ENCODE results near the gene EMSY.
A peak's percentile ranks its signal among the peaks of the same experiment; 100 is the strongest.

EMSY gene

DNA sequence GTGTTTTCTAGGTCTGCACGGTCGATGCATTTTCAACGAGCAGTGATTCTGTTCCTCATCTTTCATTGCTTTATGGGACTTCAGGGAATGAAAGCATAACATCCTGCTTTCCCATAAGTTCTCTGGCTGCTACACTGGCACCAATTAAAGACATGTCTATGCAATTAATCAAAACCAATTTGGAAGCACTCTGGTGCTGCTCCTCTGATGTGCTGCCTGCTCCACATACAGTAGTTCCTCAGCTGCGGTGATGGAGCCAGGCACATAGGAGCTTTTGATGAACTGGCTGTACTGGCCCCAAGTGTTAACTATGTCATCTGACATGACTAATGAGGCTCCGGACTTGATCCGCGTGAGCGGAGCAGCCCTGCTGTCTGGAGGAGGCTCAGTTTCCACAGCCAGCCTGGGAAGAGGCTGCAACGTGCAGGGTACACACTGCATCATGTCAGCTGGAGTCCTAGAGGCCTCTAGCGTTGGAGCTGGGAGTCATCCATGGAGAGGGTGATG, 33.9 kb upstream of the EMSY start:
- Histone ChIP-seq H3K36me3 (ENCODE audit: insufficient read depth, insufficient read length, low read length) (no peaks in the 10 kb centered on the region), H3K27me3 (ENCODE audit: insufficient read depth, insufficient read length) (no peaks in the 10 kb centered on the region), H3K9me3 (ENCODE audit: insufficient read depth, low read length) (no peaks in the 10 kb centered on the region), H3K4me1 (ENCODE audit: insufficient read depth, insufficient read length) (no peaks in the 10 kb centered on the region), H3K9ac (ENCODE audit: insufficient read length, low read depth) (no peak overlapping the region), H3K4me3 (ENCODE audit: insufficient read length, low read depth) (no peak overlapping the region)
- TF ChIP-seq SUZ12 (IDR thresholded peaks at IDR 0.05; ENCODE audit: extremely low read depth, insufficient read depth, insufficient read length) (no peak), ZNF274 (IDR thresholded peaks at IDR 0.05; ENCODE audit: low read depth, low read length) (no peak)
- DNase-seq (ENCODE audit: low read depth, low spot score), result no peak

GRCh38 chr11:76415073-76415472, 29.7 kb upstream of the EMSY start:
- Histone ChIP-seq H3K36me3 (ENCODE audit: insufficient read depth, insufficient read length, low read length) (no peaks in the 10 kb centered on the region), H3K9ac (ENCODE audit: insufficient read length, low read depth) (no peak overlapping the region), H3K9me3 (ENCODE audit: insufficient read depth, low read length) (no peaks in the 10 kb centered on the region), H3K4me3 (ENCODE audit: insufficient read length, low read depth) (no peak overlapping the region), H3K27me3 (ENCODE audit: insufficient read depth, insufficient read length) (no peaks in the 10 kb centered on the region), H3K4me1 (ENCODE audit: insufficient read depth, insufficient read length) (no peaks in the 10 kb centered on the region)
- no peak for DNase-seq (ENCODE audit: low read depth, low spot score)
- TF ChIP-seq YY1 (IDR thresholded peaks at IDR 0.05; ENCODE audit: insufficient read depth, insufficient read length), result no peak
- TF ChIP-seq ZNF274 (IDR thresholded peaks at IDR 0.05; ENCODE audit: low read depth, low read length), result no peak
- TF ChIP-seq SUZ12 (IDR thresholded peaks at IDR 0.05; ENCODE audit: extremely low read depth, insufficient read depth, insufficient read length), result no peak

DNA sequence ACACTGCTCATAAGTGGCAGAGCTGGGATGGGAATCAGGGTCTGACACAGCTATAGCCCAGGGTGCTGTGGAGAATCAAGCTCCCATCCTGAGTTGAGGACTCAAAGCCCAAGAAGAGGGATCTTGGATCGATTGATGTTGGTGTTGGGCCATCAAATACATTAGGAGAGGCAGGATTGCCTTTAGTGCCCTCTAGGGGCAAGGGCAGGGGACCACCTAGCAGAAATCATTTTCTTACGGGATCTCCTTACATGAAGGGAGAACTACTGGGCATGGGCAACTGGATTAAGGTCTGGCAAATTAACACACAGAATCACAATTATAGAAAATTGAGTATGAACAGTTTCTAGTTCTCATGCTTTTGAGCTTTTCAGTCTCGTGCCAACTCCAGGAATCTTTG, 24.9 kb upstream of the EMSY start:
- Histone ChIP-seq H3K36me3 (ENCODE audit: insufficient read depth, insufficient read length, low read length) (no peaks in the 10 kb centered on the region), H3K9ac (ENCODE audit: insufficient read length, low read depth) (no peak overlapping the region), H3K4me1 (ENCODE audit: insufficient read depth, insufficient read length) (no peaks in the 10 kb centered on the region), H3K4me3 (ENCODE audit: insufficient read length, low read depth) (no peak overlapping the region), H3K27me3 (ENCODE audit: insufficient read depth, insufficient read length) (no peaks in the 10 kb centered on the region), H3K9me3 (ENCODE audit: insufficient read depth, low read length) (no peaks in the 10 kb centered on the region)
- peak; percentile 8 for DNase-seq (ENCODE audit: low read depth, low spot score)
- no peak for TF ChIP-seq YY1 (IDR thresholded peaks at IDR 0.05; ENCODE audit: insufficient read depth, insufficient read length)
- no peak for TF ChIP-seq ZNF274 (IDR thresholded peaks at IDR 0.05; ENCODE audit: low read depth, low read length)
- no peak for TF ChIP-seq SUZ12 (IDR thresholded peaks at IDR 0.05; ENCODE audit: extremely low read depth, insufficient read depth, insufficient read length)

DNA sequence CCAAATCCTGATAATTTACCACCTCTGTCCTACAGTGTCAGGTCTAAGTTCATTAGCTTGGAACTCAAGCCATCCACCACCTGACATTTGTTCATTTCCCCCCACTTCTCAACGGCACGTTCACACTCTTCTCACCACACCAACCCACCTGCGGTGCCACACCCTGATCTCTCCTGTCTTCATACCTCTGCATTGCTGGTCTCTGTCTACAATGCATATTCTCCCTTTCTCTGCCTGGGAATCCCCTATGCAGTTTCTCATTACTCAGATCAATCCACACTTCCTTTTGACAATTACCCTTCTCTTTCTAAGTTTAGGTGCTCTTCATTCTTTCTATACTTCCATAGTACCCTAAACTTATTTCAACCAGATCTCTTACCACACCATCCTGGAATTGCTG, 20.4 kb upstream of the EMSY start:
- Histone ChIP-seq H3K36me3 (ENCODE audit: insufficient read depth, insufficient read length, low read length) (no peaks in the 10 kb centered on the region), H3K9ac (ENCODE audit: insufficient read length, low read depth) (no peak overlapping the region)

DNA sequence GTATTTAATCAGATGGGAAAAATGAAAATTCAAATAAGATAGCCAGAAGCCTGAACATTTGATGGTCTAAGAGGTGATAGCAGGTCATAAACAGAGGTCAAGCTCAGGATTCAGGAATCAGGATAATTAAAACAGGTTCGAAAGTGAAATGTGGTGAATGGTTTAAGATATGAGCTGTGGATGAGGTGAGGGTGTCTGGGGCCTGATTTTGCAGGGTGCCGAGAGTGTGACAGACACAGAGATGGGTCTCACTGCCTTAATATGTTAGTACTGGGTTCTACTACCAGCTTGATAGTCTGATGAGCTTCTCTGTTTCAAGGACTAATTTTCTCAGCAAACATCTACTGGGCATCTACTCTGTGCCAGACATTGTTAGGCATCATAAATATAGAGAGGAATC, 19.9 kb upstream of the EMSY start:
- TF ChIP-seq YY1 (IDR thresholded peaks at IDR 0.05; ENCODE audit: insufficient read depth, insufficient read length) (no peak), SUZ12 (IDR thresholded peaks at IDR 0.05; ENCODE audit: extremely low read depth, insufficient read depth, insufficient read length) (no peak), ZNF274 (IDR thresholded peaks at IDR 0.05; ENCODE audit: low read depth, low read length) (no peak)
- Histone ChIP-seq H3K27me3 (ENCODE audit: insufficient read depth, insufficient read length) (no peaks in the 10 kb centered on the region), H3K36me3 (ENCODE audit: insufficient read depth, insufficient read length, low read length) (no peaks in the 10 kb centered on the region), H3K4me3 (ENCODE audit: insufficient read length, low read depth) (no peak overlapping the region), H3K4me1 (ENCODE audit: insufficient read depth, insufficient read length) (no peaks in the 10 kb centered on the region), H3K9me3 (ENCODE audit: insufficient read depth, low read length) (no peaks in the 10 kb centered on the region), H3K9ac (ENCODE audit: insufficient read length, low read depth) (no peak overlapping the region)
- DNase-seq (ENCODE audit: low read depth, low spot score), result no peak

More for the DNA sequence above, 20.4 kb upstream of the EMSY start:
- Histone ChIP-seq H3K9me3 (ENCODE audit: insufficient read depth, low read length) (no peaks in the 10 kb centered on the region), H3K27me3 (ENCODE audit: insufficient read depth, insufficient read length) (no peaks in the 10 kb centered on the region), H3K4me3 (ENCODE audit: insufficient read length, low read depth) (no peak overlapping the region), H3K4me1 (ENCODE audit: insufficient read depth, insufficient read length) (no peaks in the 10 kb centered on the region)
- no peak for TF ChIP-seq SUZ12 (IDR thresholded peaks at IDR 0.05; ENCODE audit: extremely low read depth, insufficient read depth, insufficient read length)
- no peak for TF ChIP-seq YY1 (IDR thresholded peaks at IDR 0.05; ENCODE audit: insufficient read depth, insufficient read length)
- TF ChIP-seq ZNF274 (IDR thresholded peaks at IDR 0.05; ENCODE audit: low read depth, low read length), result no peak
- no peak for DNase-seq (ENCODE audit: low read depth, low spot score)

DNA sequence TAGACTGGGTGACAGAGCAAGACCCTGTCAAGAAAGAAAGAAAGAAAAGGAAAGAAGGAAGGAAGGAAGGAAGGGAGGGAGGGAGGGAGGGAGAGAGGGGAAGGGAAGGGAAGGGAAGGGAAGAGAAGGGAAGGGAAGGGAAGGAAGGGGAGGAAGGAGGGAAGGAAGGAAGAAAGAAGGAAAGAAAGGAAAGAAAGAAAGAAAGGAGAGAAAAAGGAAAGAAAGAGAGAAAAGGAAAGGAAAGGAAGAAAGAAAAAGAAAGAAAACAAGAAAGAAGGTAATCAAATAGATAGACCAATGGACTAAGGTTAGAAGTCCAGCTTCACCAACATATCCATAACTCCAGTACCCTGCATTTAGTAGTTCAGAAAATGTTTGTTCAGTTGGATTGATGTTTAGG, 18.2 kb upstream of the EMSY start:
- no peaks in the 10 kb centered on the region for H3K4me1 ChIP-seq (ENCODE audit: insufficient read depth, insufficient read length)
- H3K9ac ChIP-seq (ENCODE audit: insufficient read length, low read depth), result no peak overlapping the region
- TF ChIP-seq YY1 (IDR thresholded peaks at IDR 0.05; ENCODE audit: insufficient read depth, insufficient read length) (no peak), ZNF274 (IDR thresholded peaks at IDR 0.05; ENCODE audit: low read depth, low read length) (no peak), SUZ12 (IDR thresholded peaks at IDR 0.05; ENCODE audit: extremely low read depth, insufficient read depth, insufficient read length) (no peak)
- no peaks in the 10 kb centered on the region for H3K36me3 ChIP-seq (ENCODE audit: insufficient read depth, insufficient read length, low read length)
- no peak for DNase-seq (ENCODE audit: low read depth, low spot score)
- H3K27me3 ChIP-seq (ENCODE audit: insufficient read depth, insufficient read length), result no peaks in the 10 kb centered on the region
- H3K4me3 ChIP-seq (ENCODE audit: insufficient read length, low read depth), result no peak overlapping the region
- H3K9me3 ChIP-seq (ENCODE audit: insufficient read depth, low read length), result no peaks in the 10 kb centered on the region

- no peak for DNase-seq (ENCODE audit: low read depth, low spot score)
- H3K36me3 ChIP-seq (ENCODE audit: insufficient read depth, insufficient read length, low read length), result peaks cover 3% of the 10 kb centered on the region
- TF ChIP-seq ZNF274 (IDR thresholded peaks at IDR 0.05; ENCODE audit: low read depth, low read length) (no peak), YY1 (IDR thresholded peaks at IDR 0.05; ENCODE audit: insufficient read depth, insufficient read length) (no peak), SUZ12 (IDR thresholded peaks at IDR 0.05; ENCODE audit: extremely low read depth, insufficient read depth, insufficient read length) (no peak)
- no peaks in the 10 kb centered on the region for H3K4me1 ChIP-seq (ENCODE audit: insufficient read depth, insufficient read length)
- H3K4me3 ChIP-seq (ENCODE audit: insufficient read length, low read depth), result no peak overlapping the region
- no peaks in the 10 kb centered on the region for H3K9me3 ChIP-seq (ENCODE audit: insufficient read depth, low read length)
- no peaks in the 10 kb centered on the region for H3K27me3 ChIP-seq (ENCODE audit: insufficient read depth, insufficient read length)
- no peak overlapping the region for H3K9ac ChIP-seq (ENCODE audit: insufficient read length, low read depth)
These were observed 8.8 kb upstream of the EMSY start for GRCh38 chr11:76436020-76436419.

Data from NT2/D1 (cell line).